Fibroblast of skin of back (primary cell): ENCODE data around the gene ALK.
A peak's percentile ranks its signal among the peaks of the same experiment; 100 is the strongest.

ENCODE experiments used
- DNase-seq: peaks from one replicate; pipeline ENCODE4 v3.0.0-alpha.2; 2013

The ALK gene

GRCh38 chr2:29787473-29788465 is 133.6 kb downstream of the ALK start:
- DNase-seq, result no peak

- no peak for DNase-seq
These were observed 135.0 kb downstream of the ALK start for GRCh38 chr2:29786361-29786760.

GRCh38 chr2:29783666-29784065 is 137.7 kb downstream of the ALK start:
- DNase-seq, result no peak

- no peak for DNase-seq
These were observed 138.6 kb downstream of the ALK start for GRCh38 chr2:29782549-29783458.

GRCh38 chr2:29782087-29782486 is 139.3 kb downstream of the ALK start:
- DNase-seq, result no peak

GRCh38 chr2:29780906-29781305 is 140.5 kb downstream of the ALK start:
- peak; percentile 40 for DNase-seq

GRCh38 chr2:29777161-29777560 is 144.2 kb downstream of the ALK start:
- DNase-seq, result peak; percentile 43

- no peak for DNase-seq
These were observed 145.0 kb downstream of the ALK start for GRCh38 chr2:29776406-29776805.

- DNase-seq, result no peak
These were observed 145.4 kb downstream of the ALK start for GRCh38 chr2:29775937-29776336.

- no peak for DNase-seq
These were observed 146.8 kb downstream of the ALK start for GRCh38 chr2:29774624-29775023.

GRCh38 chr2:29770846-29771245 is 150.5 kb downstream of the ALK start:
- DNase-seq, result no peak

- DNase-seq, result no peak
These were observed 151.5 kb downstream of the ALK start for GRCh38 chr2:29769847-29770246.

GRCh38 chr2:29767606-29768335 is 153.6 kb downstream of the ALK start:
- peak; percentile 48 for DNase-seq

- DNase-seq, result peak; percentile 88
These were observed 155.2 kb downstream of the ALK start for GRCh38 chr2:29766191-29766590.

GRCh38 chr2:29765721-29766120 is 155.7 kb downstream of the ALK start:
- peak; percentile 42 for DNase-seq

GRCh38 chr2:29763371-29763770 is 158.0 kb downstream of the ALK start:
- DNase-seq, result no peak

- no peak for DNase-seq
These were observed 159.1 kb downstream of the ALK start for GRCh38 chr2:29762239-29762638.

GRCh38 chr2:29761278-29761677 is 160.1 kb downstream of the ALK start:
- peak; percentile 62 for DNase-seq

- no peak for DNase-seq
These were observed 161.4 kb downstream of the ALK start for GRCh38 chr2:29760008-29760407.

- DNase-seq, result no peak
These were observed 162.0 kb downstream of the ALK start for GRCh38 chr2:29759360-29759759.

- DNase-seq, result no peak
These were observed 165.6 kb downstream of the ALK start for GRCh38 chr2:29755829-29756228.

- DNase-seq, result no peak
These were observed 166.2 kb downstream of the ALK start for GRCh38 chr2:29755233-29755632.
